ENCODE results near the gene GTF2H4. TPM values are rescaled to one million over a fixed set of nuclear protein-coding genes. Genes with fewer than 3 reads are reported as not detected.
"Not testable (repeated sequence)": the region's sequence is repeated elsewhere in the genome, so short reads cannot be mapped to it uniquely, and the experiment has no call there.

GTF2H4 gene
- total and polyA plus RNA-seq, 10 of the 15 experiments (the other 5 are each of a cell fraction or from before 2014, with no cell fraction given): 1.1 to 43.8 (median 18.9) TPM

DNA sequence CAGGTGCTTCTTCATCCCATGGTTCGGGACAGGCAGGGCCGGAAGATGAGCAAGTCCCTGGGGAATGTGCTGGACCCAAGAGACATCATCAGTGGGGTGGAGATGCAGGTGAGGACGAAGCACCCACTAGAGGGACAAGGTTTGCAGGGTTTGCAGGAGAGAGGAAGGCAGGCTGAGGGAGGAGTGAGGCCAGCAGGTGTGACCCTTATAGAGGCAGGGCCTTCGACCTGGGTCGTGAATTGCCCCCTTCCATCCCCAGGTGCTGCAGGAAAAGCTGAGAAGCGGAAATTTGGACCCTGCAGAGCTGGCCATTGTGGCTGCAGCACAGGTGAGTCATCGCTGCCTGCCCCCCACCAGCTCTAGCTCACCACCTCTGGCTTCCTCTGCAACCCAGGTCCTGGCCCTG is 14.4 kb downstream of the GTF2H4 start (continued):
- no peak for TF ChIP-seq WRNIP1 (IDR thresholded peaks at IDR 0.05; ENCODE audit: borderline replicate concordance, low read depth, low read length)

- H4K20me1 ChIP-seq (ENCODE audit: control insufficient read depth, insufficient read depth); POLR2A ChIA-PET; H3K79me2 ChIP-seq (ENCODE audit: control insufficient read depth, insufficient read depth, low read length); H3K9ac ChIP-seq (ENCODE audit: control insufficient read depth, insufficient read depth, low read length); intact Hi-C loops (cut with micrococcal nuclease; ENCODE audit: unreplicated experiment); H3K4me1 ChIP-seq (ENCODE audit: control insufficient read depth, insufficient read depth, low read length); RAD21 ChIA-PET (ENCODE audit: unreplicated experiment); SMC1A ChIA-PET (ENCODE audit: uncharacterized antibody, unreplicated experiment); BruUV-seq (replicated peaks); H3K4me3 ChIP-seq; H3K27me3 ChIP-seq (replicated peaks in 1 of 2; ENCODE audit: control insufficient read depth in 2 of 2, insufficient read depth in 2 of 2, low read length in 1 of 2); DNase-seq (ENCODE audit: low read depth, low spot score); H2AFZ ChIP-seq (ENCODE audit: control insufficient read depth, low read depth, low read length); H3K4me2 ChIP-seq (ENCODE audit: control insufficient read depth, insufficient read depth); H3K27ac ChIP-seq (ENCODE audit: control insufficient read depth, insufficient read depth); in situ Hi-C loops (cut with MboI); FAIRE-seq; H3K9me3 ChIP-seq (replicated peaks; ENCODE audit: control insufficient read depth, insufficient read depth, low read length); ATAC-seq: not testable (repeated sequence)
- WGBS (ENCODE audit: insufficient coverage, insufficient replicate concordance, low lambda C conversion rate, missing lambda C conversion rate): 84% methylated on average over 8 of the region's 9 CpGs
- peaks cover 18 to 25% of the 10 kb centered on the region in 2 experiments; a peak in 3 of 4 replicates for H3K36me3 ChIP-seq (ENCODE audit: control insufficient read depth in 2 of 2, insufficient read depth in 2 of 2, low read length in 1 of 2)
- CTCF ChIA-PET: interaction anchor here (1.1 to 1.3 kb wide), 2 partner anchors 145 to 163 kb away, joined by 3 read pairs; no protein-coding TSS in a partner anchor
These were observed 16.1 kb downstream of the GTF2H4 start for GRCh38 chr6:30924040-30924627.

GRCh38 chr6:30926644-30927043 is 18.6 kb downstream of the GTF2H4 start:
- H3K4me1 ChIP-seq (ENCODE audit: control insufficient read depth, insufficient read depth, low read length): no peaks in the 10 kb centered on the region
- ChIA-PET POLR2A (no interaction called here), CTCF (interaction anchor here (1.4 to 2.2 kb wide), 2 partner anchors 10 to 161 kb away, joined by 5 to 13 read pairs; no protein-coding TSS in a partner anchor), SMC1A (ENCODE audit: uncharacterized antibody, unreplicated experiment) (interaction anchor here (0.9 to 1.2 kb wide), 2 partner anchors 11 to 149 kb away, joined by 3 read pairs; no protein-coding TSS in a partner anchor), RAD21 (ENCODE audit: unreplicated experiment) (interaction anchor here (0.7 kb wide), 1 partner anchor 95 kb away, joined by 5 read pairs; no protein-coding TSS in a partner anchor)
- FAIRE-seq (no peak), DNase-seq (ENCODE audit: low read depth, low spot score) (no peak), ATAC-seq (no peak)
- no peaks in the 10 kb centered on the region for H4K20me1 ChIP-seq (ENCODE audit: control insufficient read depth, insufficient read depth)
- intact Hi-C loops (cut with micrococcal nuclease; ENCODE audit: unreplicated experiment) (no loop called here), in situ Hi-C loops (cut with MboI) (no loop called here)
- WGBS (ENCODE audit: insufficient coverage, insufficient replicate concordance, low lambda C conversion rate, missing lambda C conversion rate): 91% methylated on average over 4 of the region's 4 CpGs
- H3K9me3 ChIP-seq (replicated peaks; ENCODE audit: control insufficient read depth, insufficient read depth, low read length): no peaks in the 10 kb centered on the region
- H3K27ac ChIP-seq (ENCODE audit: control insufficient read depth, insufficient read depth): no peak overlapping the region
- no TSS peak for BruUV-seq (replicated peaks)
- TF ChIP-seq STAT3 (IDR thresholded peaks at IDR 0.05; ENCODE audit: low read depth, low read length) (no peak), HSF1 (IDR thresholded peaks at IDR 0.05; ENCODE audit: low read depth, low read length) (no peak), SMC3 (IDR thresholded peaks at IDR 0.05; ENCODE audit: borderline replicate concordance, low read length) (no peak), EZH2 (IDR thresholded peaks at IDR 0.05; ENCODE audit: borderline replicate concordance, control insufficient read depth, low read depth, low read length) (no peak), CTCF (IDR thresholded peaks at IDR 0.05 in 2 of 3, conservative IDR thresholded peaks at IDR 0.05 in 1 of 3; ENCODE audit: control insufficient read depth in 2 of 3, extremely low read depth in 1 of 3, insufficient read depth in 1 of 3, low read depth in 3 of 3, low read length in 3 of 3) (no peak), NFYB (IDR thresholded peaks at IDR 0.05; ENCODE audit: insufficient read depth, low read depth, low read length) (no peak), POLR2A (IDR thresholded peaks at IDR 0.05; ENCODE audit: low read depth, low read length) (no peak), ZNF622 (IDR thresholded peaks at IDR 0.05) (no peak)
- no peaks in the 10 kb centered on the region for H3K79me2 ChIP-seq (ENCODE audit: control insufficient read depth, insufficient read depth, low read length)
- H2AFZ ChIP-seq (ENCODE audit: control insufficient read depth, low read depth, low read length): no peak overlapping the region
- no peak overlapping the region for H3K4me3 ChIP-seq
- H3K27me3 ChIP-seq (replicated peaks in 1 of 2; ENCODE audit: control insufficient read depth in 2 of 2, insufficient read depth in 2 of 2, low read length in 1 of 2): no peaks in the 10 kb centered on the region
- no peak overlapping the region for H3K4me2 ChIP-seq (ENCODE audit: control insufficient read depth, insufficient read depth)
- no peak overlapping the region for H3K9ac ChIP-seq (ENCODE audit: control insufficient read depth, insufficient read depth, low read length)
- peaks cover 10 to 20% of the 10 kb centered on the region in 2 experiments; a peak in 3 of 4 replicates for H3K36me3 ChIP-seq (ENCODE audit: control insufficient read depth in 2 of 2, insufficient read depth in 2 of 2, low read length in 1 of 2)
